Kidney (tissue), 14 donors: Measurements from ENCODE around the gene KLF5. TPM values are rescaled to one million over a fixed set of nuclear protein-coding genes. Genes with fewer than 3 reads are reported as not detected.

Source experiments
- DNase-seq, 5 donors: peaks; one replicate each; pipeline ENCODE4 v3.0.0-alpha.2; 2013 to 2020
- FAIRE-seq: peaks from 2 replicates; lab custom pipeline; 2012; peaks lifted over from hg19 to GRCh38; lab: Jason Lieb, UNC
- H3K27ac ChIP-seq, 2 donors: one replicate each; pipeline ENCODE4 v1.7.0; 2013; ENCODE audit warnings: low read depth in 2 of 2, low read length in 2 of 2, inconsistent platforms in 1 of 2
- H3K27me3 ChIP-seq: one replicate; pipeline ENCODE4 v1.7.1; 2013; ENCODE audit warnings: low read length, inconsistent platforms; ENCODE audit not compliant: control insufficient read depth, insufficient read depth
- H3K36me3 ChIP-seq, 3 donors: one replicate each; pipeline versions ENCODE4 v1.7.0 to v1.7.1; 2013; ENCODE audit warnings: low read length in 3 of 3, control low read depth in 1 of 3, inconsistent platforms in 1 of 3; ENCODE audit not compliant: insufficient read depth in 3 of 3, control insufficient read depth in 2 of 3
- H3K4me1 ChIP-seq, 3 donors: one replicate each; pipeline versions ENCODE4 v1.7.0 to v1.7.1; 2013; ENCODE audit warnings: low read length in 3 of 3, inconsistent platforms in 1 of 3, low read depth in 1 of 3; ENCODE audit not compliant: control insufficient read depth in 2 of 3, insufficient read depth in 2 of 3
- H3K4me3 ChIP-seq, 3 donors: one replicate each; pipeline versions ENCODE4 v1.7.0 to v1.8.1; 2013; ENCODE audit warnings: low read length in 3 of 3, control low read depth in 1 of 3, inconsistent platforms in 1 of 3
- H3K9ac ChIP-seq, 3 donors: one replicate each; pipeline versions ENCODE4 v1.7.0 to v1.7.1; 2013; ENCODE audit warnings: low read length in 3 of 3, control low read depth in 1 of 3, inconsistent platforms in 1 of 3
- H3K9me3 ChIP-seq, 3 donors: one replicate each; pipeline versions ENCODE4 v1.7.0 to v1.7.1; 2013; ENCODE audit warnings: low read length in 3 of 3, control low read depth in 1 of 3, inconsistent platforms in 1 of 3; ENCODE audit not compliant: control insufficient read depth in 2 of 3, insufficient read depth in 1 of 3
- CTCF ChIP-seq: IDR thresholded peaks from 3 replicates; pipeline ENCODE4 v1.5.1; 2012; ENCODE audit warnings: mild to moderate bottlenecking, moderate library complexity, borderline replicate concordance; ENCODE audit not compliant: insufficient read depth; ENCODE audit errors: extremely low read depth
- intact Hi-C: fragments of 100-400 bp; cut with DNase I; formaldehyde crosslinking; loops from one replicate; pipeline ENCODE4 v1.11.1; 2022
- polyA plus RNA-seq: library from polyadenylated mRNA; stranded (reverse); fragments of 350-450 nt; fragmentation: Illumina TruSeq; extraction: RNeasy Lipid Tissue Mini Kit (QIAGEN cat#74804); gene quantifications from one replicate; pipeline ENCODE4 v1.2.3, GENCODE V29; 2014; ENCODE audit warnings: low read depth, low replicate concordance; ENCODE audit not compliant: insufficient read depth
- total RNA-seq: library from RNA; stranded (reverse); fragmentation: NEBNext Ultra II Directional; extraction: Animal tissue kit (Norgen Biotek cat#: 25700); gene quantifications from one replicate; pipeline ENCODE4 v1.2.1, GENCODE V29; 2021
- donor health status: control.
- donor health status: control.
- donor health status: control.
- donor health status: control.
- donor health status: control.
- donor health status: DM: yes; HTN: yes; CAD: no.
- donor health status: Normal renal cell carcinoma (clear cell type).

KLF5 gene
- total and polyA plus RNA-seq, 2 donors from 2014 or later: 4.4 to 52.7 TPM

- Histone ChIP-seq H3K9ac (no peak overlapping the region), H3K4me3 (no peak overlapping the region), H3K27ac (no peak overlapping the region), H3K9me3 (no peaks in the 10 kb centered on the region), H3K27me3 (no peaks in the 10 kb centered on the region), H3K36me3 (no peaks in the 10 kb centered on the region), H3K4me1 (no peaks in the 10 kb centered on the region)
- TF ChIP-seq CTCF: no peak
- no peak for DNase-seq
- no peak for FAIRE-seq
- intact Hi-C loops: no loop called here
Measured at GRCh38 chr13:73119612-73120011, 60.8 kb downstream of the KLF5 start.
